Smooth muscle cell of the brain vasculature (primary cell): ENCODE results near the gene NFIB.

Experiments
- DNase-seq: peaks from one replicate; pipeline ENCODE4 v3.0.0-alpha.2; 2012; ENCODE audit warnings: low read depth, low spot score

The NFIB gene

GRCh38 chr9:14345354-14346230 is 31.7 kb upstream of the NFIB start:
- no peak for DNase-seq

- no peak for DNase-seq
Observed at GRCh38 chr9:14344941-14345353, 31.0 kb upstream of the NFIB start.

GRCh38 chr9:14344053-14344524 is 30.1 kb upstream of the NFIB start:
- no peak for DNase-seq

- no peak for DNase-seq
Observed at GRCh38 chr9:14343261-14344031, 29.5 kb upstream of the NFIB start.

GRCh38 chr9:14342736-14343135 is 28.8 kb upstream of the NFIB start:
- no peak for DNase-seq

- DNase-seq: no peak
Observed at GRCh38 chr9:14341437-14342122, 27.6 kb upstream of the NFIB start.

- DNase-seq: no peak
Observed at GRCh38 chr9:14340994-14341393, 27.1 kb upstream of the NFIB start.

- no peak for DNase-seq
Observed at GRCh38 chr9:14340219-14340873, 26.4 kb upstream of the NFIB start.

GRCh38 chr9:14339746-14340145 is 25.8 kb upstream of the NFIB start:
- no peak for DNase-seq

GRCh38 chr9:14337615-14338014 is 23.7 kb upstream of the NFIB start:
- DNase-seq: no peak

- no peak for DNase-seq
Observed at GRCh38 chr9:14336244-14336643, 22.3 kb upstream of the NFIB start.

- no peak for DNase-seq
Observed at GRCh38 chr9:14331120-14331519, 17.2 kb upstream of the NFIB start.

- no peak for DNase-seq
Observed at GRCh38 chr9:14327036-14327435, 13.1 kb upstream of the NFIB start.

- DNase-seq: no peak
Observed at GRCh38 chr9:14326264-14326826, 12.4 kb upstream of the NFIB start.

GRCh38 chr9:14325147-14325546 is 11.2 kb upstream of the NFIB start:
- DNase-seq: no peak

- DNase-seq: no peak
Observed at GRCh38 chr9:14323985-14324650, 10.2 kb upstream of the NFIB start.

- no peak for DNase-seq
Observed at GRCh38 chr9:14323083-14323971, 9.4 kb upstream of the NFIB start.

GRCh38 chr9:14322211-14323082 is 8.5 kb upstream of the NFIB start:
- peak; percentile 85 for DNase-seq
